ENCODE data around the gene DSPP.

The DSPP gene

GRCh38 chr4:87579478-87579877 is 28.9 kb upstream of the DSPP start:
- H3K27ac ChIP-seq (ENCODE audit: low read depth, low read length) = no peak overlapping the region

GRCh38 chr4:87580057-87580456 is 28.3 kb upstream of the DSPP start:
- Histone ChIP-seq H3K36me3 (ENCODE audit: control insufficient read depth, insufficient read depth, low read length) (no peaks in the 10 kb centered on the region), H3K4me3 (ENCODE audit: low read depth, low read length) (no peak overlapping the region), H3K9ac (ENCODE audit: low read length) (no peak overlapping the region), H3K27ac (ENCODE audit: low read depth, low read length) (no peak overlapping the region), H3K9me3 (ENCODE audit: control insufficient read depth, insufficient read depth, low read depth, low read length) (no peaks in the 10 kb centered on the region), H3K27me3 (ENCODE audit: control insufficient read depth, insufficient read depth, low read length) (no peaks in the 10 kb centered on the region), H3K4me1 (ENCODE audit: control insufficient read depth, insufficient read depth, low read length) (no peaks in the 10 kb centered on the region)

More at GRCh38 chr4:87579478-87579877, 28.9 kb upstream of the DSPP start:
- Histone ChIP-seq H3K27me3 (ENCODE audit: control insufficient read depth, insufficient read depth, low read length) (no peaks in the 10 kb centered on the region), H3K4me3 (ENCODE audit: low read depth, low read length) (no peak overlapping the region), H3K9ac (ENCODE audit: low read length) (no peak overlapping the region), H3K4me1 (ENCODE audit: control insufficient read depth, insufficient read depth, low read length) (no peaks in the 10 kb centered on the region), H3K9me3 (ENCODE audit: control insufficient read depth, insufficient read depth, low read depth, low read length) (no peaks in the 10 kb centered on the region), H3K36me3 (ENCODE audit: control insufficient read depth, insufficient read depth, low read length) (no peaks in the 10 kb centered on the region)

GRCh38 chr4:87584222-87584908 is 24.0 kb upstream of the DSPP start:
- Histone ChIP-seq H3K27ac (ENCODE audit: low read depth, low read length) (no peak overlapping the region), H3K4me3 (ENCODE audit: low read depth, low read length) (no peak overlapping the region), H3K4me1 (ENCODE audit: control insufficient read depth, insufficient read depth, low read length) (no peaks in the 10 kb centered on the region), H3K9ac (ENCODE audit: low read length) (no peak overlapping the region), H3K27me3 (ENCODE audit: control insufficient read depth, insufficient read depth, low read length) (no peaks in the 10 kb centered on the region), H3K9me3 (ENCODE audit: control insufficient read depth, insufficient read depth, low read depth, low read length) (no peaks in the 10 kb centered on the region), H3K36me3 (ENCODE audit: control insufficient read depth, insufficient read depth, low read length) (no peaks in the 10 kb centered on the region)

- H3K27ac ChIP-seq (ENCODE audit: low read depth, low read length) = no peak overlapping the region
- H3K4me3 ChIP-seq (ENCODE audit: low read depth, low read length) = no peak overlapping the region
- no peaks in the 10 kb centered on the region for H3K4me1 ChIP-seq (ENCODE audit: control insufficient read depth, insufficient read depth, low read length)
These were observed 18.8 kb upstream of the DSPP start for GRCh38 chr4:87589531-87589930.

GRCh38 chr4:87592124-87592523 is 16.2 kb upstream of the DSPP start:
- no peak overlapping the region for H3K4me3 ChIP-seq (ENCODE audit: low read depth, low read length)
- no peaks in the 10 kb centered on the region for H3K36me3 ChIP-seq (ENCODE audit: control insufficient read depth, insufficient read depth, low read length)
- no peaks in the 10 kb centered on the region for H3K9me3 ChIP-seq (ENCODE audit: control insufficient read depth, insufficient read depth, low read depth, low read length)

More at GRCh38 chr4:87589531-87589930, 18.8 kb upstream of the DSPP start:
- no peaks in the 10 kb centered on the region for H3K27me3 ChIP-seq (ENCODE audit: control insufficient read depth, insufficient read depth, low read length)
- H3K9ac ChIP-seq (ENCODE audit: low read length) = no peak overlapping the region
- no peaks in the 10 kb centered on the region for H3K36me3 ChIP-seq (ENCODE audit: control insufficient read depth, insufficient read depth, low read length)
- no peaks in the 10 kb centered on the region for H3K9me3 ChIP-seq (ENCODE audit: control insufficient read depth, insufficient read depth, low read depth, low read length)

GRCh38 chr4:87601361-87601760 is 7.0 kb upstream of the DSPP start:
- Histone ChIP-seq H3K9me3 (ENCODE audit: control insufficient read depth, insufficient read depth, low read depth, low read length) (no peaks in the 10 kb centered on the region), H3K27ac (ENCODE audit: low read depth, low read length) (no peak overlapping the region), H3K9ac (ENCODE audit: low read length) (no peak overlapping the region), H3K27me3 (ENCODE audit: control insufficient read depth, insufficient read depth, low read length) (no peaks in the 10 kb centered on the region), H3K36me3 (ENCODE audit: control insufficient read depth, insufficient read depth, low read length) (no peaks in the 10 kb centered on the region), H3K4me3 (ENCODE audit: low read depth, low read length) (no peak overlapping the region), H3K4me1 (ENCODE audit: control insufficient read depth, insufficient read depth, low read length) (no peaks in the 10 kb centered on the region)

More at GRCh38 chr4:87592124-87592523, 16.2 kb upstream of the DSPP start:
- Histone ChIP-seq H3K27ac (ENCODE audit: low read depth, low read length) (no peak overlapping the region), H3K9ac (ENCODE audit: low read length) (no peak overlapping the region), H3K4me1 (ENCODE audit: control insufficient read depth, insufficient read depth, low read length) (no peaks in the 10 kb centered on the region), H3K27me3 (ENCODE audit: control insufficient read depth, insufficient read depth, low read length) (no peaks in the 10 kb centered on the region)

GRCh38 chr4:87614292-87614890 is 6.1 kb downstream of the DSPP start:
- Histone ChIP-seq H3K4me1 (ENCODE audit: control insufficient read depth, insufficient read depth, low read length) (no peaks in the 10 kb centered on the region), H3K4me3 (ENCODE audit: low read depth, low read length) (no peak overlapping the region), H3K9ac (ENCODE audit: low read length) (no peak overlapping the region), H3K27me3 (ENCODE audit: control insufficient read depth, insufficient read depth, low read length) (no peaks in the 10 kb centered on the region; the same call in 1 of the 2 replicates), H3K36me3 (ENCODE audit: control insufficient read depth, insufficient read depth, low read length) (no peaks in the 10 kb centered on the region), H3K27ac (ENCODE audit: low read depth, low read length) (no peak overlapping the region), H3K9me3 (ENCODE audit: control insufficient read depth, insufficient read depth, low read depth, low read length) (peaks cover 14% of the 10 kb centered on the region; the same call in 1 of the 2 replicates)

- Histone ChIP-seq H3K9ac (ENCODE audit: low read length) (no peak overlapping the region), H3K9me3 (ENCODE audit: control insufficient read depth, insufficient read depth, low read depth, low read length) (peaks cover 14% of the 10 kb centered on the region; the same call in 1 of the 2 replicates), H3K4me3 (ENCODE audit: low read depth, low read length) (no peak overlapping the region), H3K27me3 (ENCODE audit: control insufficient read depth, insufficient read depth, low read length) (peaks cover 3% of the 10 kb centered on the region; the same call in 1 of the 2 replicates), H3K4me1 (ENCODE audit: control insufficient read depth, insufficient read depth, low read length) (no peaks in the 10 kb centered on the region), H3K36me3 (ENCODE audit: control insufficient read depth, insufficient read depth, low read length) (no peaks in the 10 kb centered on the region), H3K27ac (ENCODE audit: low read depth, low read length) (no peak overlapping the region)
These were observed 7.9 kb downstream of the DSPP start for GRCh38 chr4:87616268-87616667.

- Histone ChIP-seq H3K4me1 (ENCODE audit: control insufficient read depth, insufficient read depth, low read length) (no peaks in the 10 kb centered on the region), H3K9ac (ENCODE audit: low read length) (no peak overlapping the region), H3K36me3 (ENCODE audit: control insufficient read depth, insufficient read depth, low read length) (no peaks in the 10 kb centered on the region), H3K4me3 (ENCODE audit: low read depth, low read length) (no peak overlapping the region), H3K27ac (ENCODE audit: low read depth, low read length) (no peak overlapping the region), H3K27me3 (ENCODE audit: control insufficient read depth, insufficient read depth, low read length) (peaks cover 3% of the 10 kb centered on the region; the same call in 1 of the 2 replicates), H3K9me3 (ENCODE audit: control insufficient read depth, insufficient read depth, low read depth, low read length) (peaks cover 5% of the 10 kb centered on the region; the same call in 1 of the 2 replicates)
These were observed 11.8 kb downstream of the DSPP start for GRCh38 chr4:87620086-87620485.

GRCh38 chr4:87620491-87620890 is 12.2 kb downstream of the DSPP start:
- peaks cover 3% of the 10 kb centered on the region; the same call in 1 of the 2 replicates for H3K27me3 ChIP-seq (ENCODE audit: control insufficient read depth, insufficient read depth, low read length)
- no peak overlapping the region for H3K27ac ChIP-seq (ENCODE audit: low read depth, low read length)
- peaks cover 1% of the 10 kb centered on the region; the same call in 1 of the 2 replicates for H3K9me3 ChIP-seq (ENCODE audit: control insufficient read depth, insufficient read depth, low read depth, low read length)
- no peak overlapping the region for H3K4me3 ChIP-seq (ENCODE audit: low read depth, low read length)
- H3K36me3 ChIP-seq (ENCODE audit: control insufficient read depth, insufficient read depth, low read length) = no peaks in the 10 kb centered on the region
- no peak overlapping the region for H3K9ac ChIP-seq (ENCODE audit: low read length)
- H3K4me1 ChIP-seq (ENCODE audit: control insufficient read depth, insufficient read depth, low read length) = no peaks in the 10 kb centered on the region

GRCh38 chr4:87622303-87622702 is 14.0 kb downstream of the DSPP start:
- Histone ChIP-seq H3K36me3 (ENCODE audit: control insufficient read depth, insufficient read depth, low read length) (no peaks in the 10 kb centered on the region), H3K9me3 (ENCODE audit: control insufficient read depth, insufficient read depth, low read depth, low read length) (no peaks in the 10 kb centered on the region), H3K27ac (ENCODE audit: low read depth, low read length) (no peak overlapping the region), H3K9ac (ENCODE audit: low read length) (no peak overlapping the region), H3K4me3 (ENCODE audit: low read depth, low read length) (no peak overlapping the region), H3K4me1 (ENCODE audit: control insufficient read depth, insufficient read depth, low read length) (no peaks in the 10 kb centered on the region), H3K27me3 (ENCODE audit: control insufficient read depth, insufficient read depth, low read length) (peaks cover 3% of the 10 kb centered on the region; the same call in 1 of the 2 replicates)

Measured in HUES6 (cell line).